NCI-H2196 (cell line): ENCODE measurements around the gene SYVN1.

Experiments
- DNase-seq: peaks from one replicate; lab custom pipeline; 2025; ENCODE audit not compliant: unreplicated experiment; lab: John Stamatoyannopoulos, UW

SYVN1 gene

GRCh38 chr11:65112546-65113360 is 21.6 kb downstream of the SYVN1 start:
- DNase-seq: peak; percentile 69

GRCh38 chr11:65111744-65112545 is 22.4 kb downstream of the SYVN1 start, which contains the start of gene TM7SF2:
Gene TM7SF2 (plus strand): TSS chr11:65111872. CDS start chr11:65112016, 144 bp downstream.
- peak; percentile 97 for DNase-seq

DNA sequence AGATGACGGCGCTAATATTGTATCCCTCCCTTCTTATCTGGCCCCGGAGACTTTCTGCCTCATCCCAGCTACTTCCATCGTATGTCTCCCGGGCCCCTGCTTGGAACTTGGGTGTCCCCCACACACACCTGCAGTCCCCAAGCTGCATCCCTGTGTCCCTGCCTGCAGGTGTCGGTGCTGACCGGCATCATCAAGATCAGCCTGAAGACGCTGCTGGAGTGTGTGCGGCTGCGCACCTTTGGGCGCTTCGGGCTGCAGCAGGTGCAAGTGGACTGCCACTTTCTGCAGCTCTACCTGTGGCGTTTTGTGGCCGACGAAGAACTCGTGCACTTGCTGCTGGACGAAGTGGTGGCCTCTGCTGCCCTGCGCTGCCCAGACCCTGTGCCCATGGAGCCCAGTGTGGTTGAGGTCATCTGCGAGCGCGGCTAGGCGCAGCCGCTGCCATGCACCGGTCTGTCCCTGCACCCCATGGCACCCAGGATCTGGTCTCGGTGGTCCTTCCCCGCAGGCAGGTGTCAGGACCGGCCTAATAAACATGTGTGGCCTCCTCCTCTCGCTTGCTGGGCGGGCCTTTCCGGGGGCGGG is 23.1 kb downstream of the SYVN1 start:
- no peak for DNase-seq

DNA sequence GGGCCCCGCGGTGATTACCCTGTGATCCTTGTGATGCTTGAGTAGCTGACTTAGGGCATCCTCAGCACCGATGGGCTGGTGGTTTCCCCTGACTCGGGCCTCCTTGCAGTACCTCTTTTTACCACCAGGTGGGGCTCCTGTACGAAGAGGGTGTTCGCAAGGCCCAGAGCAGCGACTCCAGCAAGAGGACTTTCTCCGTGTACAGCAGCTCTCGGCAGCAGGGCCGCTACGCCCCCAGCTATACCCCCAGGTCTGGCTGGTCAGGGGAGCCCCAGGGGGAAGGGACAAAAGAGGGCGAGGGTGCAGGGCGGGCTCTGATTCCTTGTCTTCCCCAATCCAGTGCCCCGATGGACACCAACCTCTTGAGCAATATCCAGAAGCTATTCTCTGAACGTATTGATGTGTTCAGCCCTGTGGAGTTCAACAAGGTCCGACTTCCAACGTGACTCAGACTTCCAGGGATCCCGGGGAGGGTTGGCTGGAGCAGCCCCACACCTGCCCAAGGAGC is 23.9 kb downstream of the SYVN1 start:
- peak; percentile 93 for DNase-seq

DNA sequence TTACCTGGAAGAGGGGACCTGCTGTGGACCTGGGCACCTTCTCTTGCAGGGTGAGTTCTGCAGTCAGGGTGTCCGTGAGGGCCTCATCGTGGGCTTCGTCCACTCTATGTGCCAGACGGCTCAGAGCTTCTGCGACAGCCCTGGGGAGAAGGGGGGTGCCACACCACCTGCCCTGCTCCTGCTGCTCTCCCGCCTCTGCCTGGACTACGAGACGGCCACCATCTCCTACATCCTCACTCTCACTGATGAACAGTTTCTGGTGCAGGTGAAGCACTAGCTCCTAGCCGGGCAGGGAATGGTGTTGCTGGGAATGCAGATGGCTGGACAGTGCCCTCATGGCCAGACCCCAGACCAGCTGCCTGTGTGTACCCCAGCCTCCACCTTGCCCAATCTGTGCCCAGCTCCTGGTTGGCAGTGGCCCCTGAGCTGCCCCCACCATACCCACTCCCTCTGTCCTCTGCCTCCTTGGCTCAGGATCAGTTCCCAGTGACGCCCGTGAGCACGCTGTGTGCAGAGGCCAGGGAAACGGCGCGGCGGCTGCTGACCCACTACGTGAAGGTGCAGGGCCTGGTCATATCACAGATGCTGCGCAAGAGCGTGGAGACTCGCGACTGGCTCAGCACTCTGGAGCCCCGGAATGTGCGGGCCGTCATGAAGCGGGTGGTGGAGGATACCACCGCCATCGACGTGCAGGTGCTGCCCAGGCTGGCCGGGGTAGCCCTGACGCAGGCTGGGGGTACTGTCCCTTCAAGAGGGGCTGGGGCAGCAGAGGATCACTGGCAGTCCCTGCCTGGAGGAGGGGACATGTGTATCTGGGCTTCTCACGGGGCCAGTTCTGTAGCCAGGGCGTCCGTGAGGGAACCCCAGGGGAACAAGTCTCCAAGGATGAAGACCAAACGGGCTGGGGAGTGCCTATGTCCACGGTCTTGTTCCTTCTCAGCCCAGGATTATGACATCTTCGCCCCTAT is 24.8 kb downstream of the SYVN1 start:
- DNase-seq: no peak

- DNase-seq: no peak
Measured at GRCh38 chr11:65108469-65109123, 25.7 kb downstream of the SYVN1 start.

- no peak for DNase-seq
Measured at GRCh38 chr11:65107751-65108468, 26.4 kb downstream of the SYVN1 start.

GRCh38 chr11:65107078-65107477 is 27.2 kb downstream of the SYVN1 start:
- DNase-seq: no peak

DNA sequence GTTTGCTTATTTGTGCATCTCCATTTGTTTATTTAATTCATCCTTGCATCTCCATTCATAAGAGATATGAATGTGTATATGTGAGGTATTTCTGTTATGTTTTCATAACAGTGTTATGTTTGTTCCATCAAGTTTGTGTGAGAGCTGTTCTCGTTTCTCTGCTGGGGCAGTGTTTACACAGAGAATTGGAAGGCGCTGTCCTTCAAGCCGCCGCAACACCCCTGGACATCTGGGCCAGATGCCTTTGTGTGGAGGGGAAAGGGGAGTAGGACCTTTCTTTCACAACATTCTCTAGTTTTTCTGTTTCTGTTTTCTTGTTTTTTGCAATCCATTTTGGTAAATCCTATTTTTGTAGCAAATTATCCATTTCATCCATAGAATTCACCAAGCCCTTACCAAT is 29.7 kb downstream of the SYVN1 start:
- DNase-seq: peak; percentile 18

GRCh38 chr11:65103476-65103875 is 30.8 kb downstream of the SYVN1 start:
- no peak for DNase-seq

- peak; percentile 74 for DNase-seq
Measured at GRCh38 chr11:65102142-65103095, 31.9 kb downstream of the SYVN1 start.

DNA sequence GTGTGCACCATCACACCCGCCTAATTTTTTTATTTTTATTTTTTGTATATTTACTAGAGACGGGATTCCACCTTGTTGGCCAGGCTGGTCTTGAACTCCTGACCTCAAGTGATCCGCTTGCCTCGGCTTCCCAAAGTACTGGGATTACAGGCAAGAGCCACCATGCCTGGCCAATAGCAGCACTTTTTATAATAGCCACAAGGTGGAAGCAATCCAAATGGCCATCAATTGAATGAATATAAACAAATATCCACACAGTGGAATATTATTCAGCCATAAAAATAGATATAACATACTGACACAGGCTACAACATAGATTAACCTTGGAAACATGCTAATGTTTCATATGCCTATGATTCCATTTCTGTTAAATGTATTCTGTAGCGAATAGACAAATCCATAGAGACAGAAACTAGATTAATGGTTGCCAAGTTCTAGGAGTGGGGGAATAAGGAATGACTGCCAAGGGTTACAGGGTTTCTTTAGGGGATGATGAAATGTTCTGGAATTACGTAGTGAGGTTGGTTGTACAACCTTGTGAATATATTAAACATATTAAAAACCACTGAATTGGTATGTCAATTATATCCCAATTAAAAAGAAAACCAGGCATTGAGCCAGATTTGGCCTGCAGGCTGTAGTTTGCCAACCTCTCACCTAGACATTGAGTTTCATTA is 33.5 kb downstream of the SYVN1 start:
- DNase-seq: peak; percentile 48

DNA sequence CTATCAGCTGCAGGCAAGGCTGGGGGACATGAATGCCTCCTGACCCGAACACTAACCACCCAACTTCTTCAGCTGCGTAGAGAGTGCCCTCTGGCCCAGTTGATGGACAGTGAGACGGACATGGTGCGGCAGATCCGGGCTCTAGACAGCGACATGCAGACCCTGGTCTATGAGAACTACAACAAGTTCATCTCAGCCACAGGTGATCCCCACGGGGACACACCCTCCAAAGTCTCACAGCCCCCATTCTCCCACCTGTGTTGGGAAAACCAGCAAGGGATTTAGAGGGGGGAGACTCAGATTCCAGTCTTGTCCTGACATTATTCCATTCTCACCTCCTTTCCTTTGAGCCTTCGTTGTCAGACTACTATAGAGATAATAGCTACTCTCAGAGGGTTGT is 37.4 kb downstream of the SYVN1 start:
- DNase-seq: no peak

GRCh38 chr11:65095974-65096806 is 38.1 kb downstream of the SYVN1 start, which contains the start of gene VPS51:
Gene VPS51 (plus strand): TSS chr11:65096214. CDS start chr11:65096251, 37 bp downstream.
- DNase-seq: peak; percentile 89

GRCh38 chr11:65095427-65095826 is 38.9 kb downstream of the SYVN1 start:
- DNase-seq: no peak

DNA sequence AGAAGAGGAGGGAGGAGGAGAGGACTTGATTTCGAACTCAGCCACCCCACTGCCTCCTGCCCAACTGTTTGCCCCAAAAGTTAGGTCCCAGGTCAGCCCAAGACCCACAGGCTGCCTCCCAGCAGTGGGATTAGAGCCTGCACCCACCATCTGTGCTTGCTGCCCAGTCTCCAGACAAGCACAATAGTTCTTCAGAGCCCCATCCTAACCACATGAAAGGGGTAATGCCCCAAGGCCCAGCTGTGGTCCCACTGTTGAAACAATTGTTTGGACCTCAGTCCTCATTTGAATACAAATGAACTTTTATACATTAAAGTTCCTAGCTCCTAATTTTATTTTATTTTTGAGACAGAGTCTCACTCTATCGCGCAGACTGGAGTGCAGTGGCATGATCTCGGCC is 43.7 kb downstream of the SYVN1 start:
- DNase-seq: no peak

DNA sequence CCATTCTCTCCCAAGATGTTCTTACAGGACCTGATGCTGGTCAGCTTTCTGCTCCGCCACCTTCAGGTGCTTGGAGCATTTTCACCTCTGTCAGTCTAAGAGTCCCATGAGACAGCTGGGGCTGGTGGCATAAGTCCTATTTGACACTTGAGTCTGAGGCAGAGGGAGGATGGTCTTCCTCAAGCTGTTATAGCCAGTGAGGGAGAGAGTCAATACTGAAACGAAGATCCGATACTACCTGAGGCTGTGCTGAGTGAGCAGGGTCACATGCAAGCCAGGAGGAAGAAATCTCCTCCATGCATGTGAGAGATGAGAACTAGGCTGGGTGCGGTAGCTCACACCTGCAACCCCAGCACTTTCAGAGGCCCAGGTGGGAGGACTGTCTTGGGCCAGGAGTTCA is 44.7 kb downstream of the SYVN1 start:
- DNase-seq: no peak
